Sciatic nerve (tissue), 2 donors: ENCODE results near the gene IFT57. TPM values are rescaled to one million over a fixed set of nuclear protein-coding genes. Genes with fewer than 3 reads are reported as not detected.
"Not testable (repeated sequence)": the region's sequence is repeated elsewhere in the genome, so short reads cannot be mapped to it uniquely, and the experiment has no call there.

Source experiments
- ATAC-seq: fragments of 200-7000 bp; cut with Tn5 transposase; one replicate; pipeline ENCODE4 v1.9.1; 2020; ENCODE audit warnings: mild to moderate bottlenecking, moderate library complexity
- DNase-seq: peaks from one replicate; pipeline ENCODE4 v3.0.0-alpha.2; 2020; ENCODE audit warnings: low spot score
- intact Hi-C: fragments of 100-400 bp; cut with DNase I; formaldehyde crosslinking; loops from one replicate; pipeline ENCODE4 v1.14.2; 2022
- total RNA-seq: library from RNA; stranded (reverse); fragmentation: NEBNext Ultra II Directional; extraction: Animal tissue kit (Norgen Biotek cat#: 25700); gene quantifications from one replicate; pipeline ENCODE4 v1.2.1, GENCODE V29; 2021
- donor health status: DM: no; HTN: no; CAD: no.
- donor health status: DM: no; HTN: no; CAD: no.

IFT57 gene
- total RNA-seq, 1 donor from 2014 or later = 43.4 TPM

DNA sequence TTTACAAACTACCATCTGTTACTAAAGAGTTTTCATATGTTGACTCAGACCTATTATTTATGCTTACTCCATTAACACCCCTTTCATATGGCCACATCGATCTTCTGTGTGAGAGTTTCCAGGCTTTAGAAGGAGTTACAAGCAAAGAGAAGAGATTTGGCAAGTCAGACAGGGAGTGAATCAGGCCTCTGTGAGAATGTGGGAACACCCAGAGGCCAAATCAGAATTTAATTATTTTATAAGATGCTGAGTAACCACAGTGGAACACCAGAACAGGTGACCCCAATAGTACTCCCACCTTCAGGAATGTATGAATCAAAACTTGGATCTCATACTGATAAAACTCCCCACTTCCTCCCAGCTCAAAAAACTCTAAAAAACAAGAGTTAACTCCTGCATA, 42.0 kb downstream of the IFT57 start:
- ATAC-seq = no peak
- no peak for DNase-seq
- intact Hi-C loops = no loop called here

- no peak for ATAC-seq
- intact Hi-C loops = no loop called here
- no peak for DNase-seq
Observed at GRCh38 chr3:108178676-108179075, 43.5 kb downstream of the IFT57 start.

DNA sequence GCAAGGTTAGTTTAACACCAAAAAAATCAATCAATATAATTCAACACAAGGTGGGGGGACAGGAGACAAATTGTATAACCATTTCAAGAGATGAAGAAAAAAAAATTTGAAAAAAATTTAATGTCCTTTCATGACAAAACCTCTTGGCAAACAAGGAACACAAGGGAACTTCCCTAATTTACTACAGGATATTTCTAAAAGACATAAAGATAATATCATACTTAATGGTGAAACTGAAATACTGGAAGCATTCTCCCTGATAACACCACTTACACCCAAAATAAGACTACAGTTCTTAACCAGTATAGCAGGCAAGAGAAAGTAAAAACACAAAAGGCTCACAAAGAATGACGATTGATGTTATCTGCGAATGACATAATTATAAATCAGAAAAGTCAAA, 44.7 kb downstream of the IFT57 start:
- DNase-seq = no peak
- intact Hi-C loops = no loop called here
- ATAC-seq = no peak

- intact Hi-C loops = no loop called here
- ATAC-seq = no peak
- DNase-seq = no peak
Observed at GRCh38 chr3:108175352-108175751, 46.9 kb downstream of the IFT57 start.

DNA sequence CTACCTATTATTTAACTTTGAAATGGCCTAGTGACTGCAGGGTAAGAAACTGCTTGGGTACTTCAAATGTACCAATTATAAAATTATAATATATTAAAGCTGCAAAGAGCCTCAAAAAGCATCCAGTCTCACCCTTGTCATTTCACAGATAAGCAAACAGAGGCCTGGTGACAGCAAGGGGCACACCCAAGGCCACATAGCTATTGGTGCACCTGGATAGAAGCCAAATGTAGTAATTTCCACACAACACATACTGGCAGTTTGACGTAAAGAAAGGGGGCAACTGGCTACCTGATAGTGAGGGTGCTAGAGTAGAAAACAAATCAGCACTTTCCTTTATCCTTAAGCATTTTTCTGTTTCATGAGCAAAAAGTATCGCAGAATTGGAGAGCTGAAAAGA, 51.1 kb downstream of the IFT57 start:
- ATAC-seq = no peak
- no peak for DNase-seq
- intact Hi-C loops = no loop called here

DNA sequence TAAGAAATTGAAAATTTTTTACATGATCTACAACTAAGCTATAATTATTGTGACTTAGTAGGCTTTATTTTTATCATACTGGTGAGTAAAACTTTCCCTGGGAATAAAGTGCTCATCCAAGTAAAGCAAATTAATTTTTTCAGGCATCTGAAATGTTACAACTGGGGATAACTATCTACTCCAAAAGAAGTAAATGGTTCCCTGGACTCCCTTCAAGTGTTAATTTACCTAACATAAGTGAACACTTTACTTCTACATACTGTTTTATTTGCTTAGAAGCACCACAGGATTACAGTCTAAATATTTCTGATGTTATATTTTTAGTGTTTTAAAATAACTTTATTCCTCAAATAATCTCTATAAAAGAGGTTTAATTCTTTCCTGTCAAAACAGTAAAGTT, 57.8 kb downstream of the IFT57 start:
- DNase-seq = no peak
- intact Hi-C loops = no loop called here
- no peak for ATAC-seq

- intact Hi-C loops = no loop called here
- no peak for DNase-seq
- no peak for ATAC-seq
Observed at GRCh38 chr3:108159865-108160264, 62.4 kb downstream of the IFT57 start.

GRCh38 chr3:108159105-108159504, 63.1 kb downstream of the IFT57 start:
- ATAC-seq = no peak
- intact Hi-C loops = no loop called here
- no peak for DNase-seq

DNA sequence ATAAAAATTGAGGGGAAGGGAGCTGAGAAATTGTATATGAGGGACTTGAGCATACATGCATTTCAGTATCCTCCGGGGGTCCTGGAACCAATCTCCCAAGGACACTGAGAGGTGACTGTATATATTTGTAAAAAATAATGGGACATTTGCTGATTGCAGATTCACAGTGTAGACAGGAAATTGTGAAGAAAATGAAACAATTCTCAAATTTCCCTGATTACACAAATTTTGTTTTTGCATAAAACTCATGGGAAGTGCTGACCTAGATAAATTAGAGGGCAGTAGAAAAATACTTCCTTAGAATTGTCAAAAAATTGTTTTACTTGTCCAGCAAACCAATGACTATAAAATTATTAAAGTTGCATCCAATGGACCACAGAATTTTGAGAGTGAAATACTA, 64.0 kb downstream of the IFT57 start:
- DNase-seq (no peak), ATAC-seq (no peak)
- intact Hi-C loops = no loop called here

DNA sequence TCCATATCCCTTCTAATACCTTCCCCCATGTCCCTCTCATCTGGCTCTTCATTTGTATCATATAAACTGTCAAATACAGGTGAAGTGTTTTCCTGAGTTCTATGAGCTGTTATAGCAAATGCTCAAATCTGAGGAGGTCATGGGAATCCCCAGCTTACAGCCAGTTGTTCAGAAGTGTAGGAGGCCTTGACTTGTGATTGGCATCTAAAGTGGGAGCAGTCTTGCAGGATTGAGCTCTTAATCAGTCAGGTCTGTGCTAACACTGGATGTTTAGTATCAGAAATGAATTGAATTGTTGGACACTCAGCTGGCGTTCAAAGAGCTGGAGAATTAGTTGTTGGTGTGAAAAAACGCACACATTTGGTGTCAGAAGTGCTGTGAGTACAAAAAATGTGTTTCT, 65.0 kb downstream of the IFT57 start:
- ATAC-seq (no peak), DNase-seq (no peak)
- intact Hi-C loops = no loop called here

DNA sequence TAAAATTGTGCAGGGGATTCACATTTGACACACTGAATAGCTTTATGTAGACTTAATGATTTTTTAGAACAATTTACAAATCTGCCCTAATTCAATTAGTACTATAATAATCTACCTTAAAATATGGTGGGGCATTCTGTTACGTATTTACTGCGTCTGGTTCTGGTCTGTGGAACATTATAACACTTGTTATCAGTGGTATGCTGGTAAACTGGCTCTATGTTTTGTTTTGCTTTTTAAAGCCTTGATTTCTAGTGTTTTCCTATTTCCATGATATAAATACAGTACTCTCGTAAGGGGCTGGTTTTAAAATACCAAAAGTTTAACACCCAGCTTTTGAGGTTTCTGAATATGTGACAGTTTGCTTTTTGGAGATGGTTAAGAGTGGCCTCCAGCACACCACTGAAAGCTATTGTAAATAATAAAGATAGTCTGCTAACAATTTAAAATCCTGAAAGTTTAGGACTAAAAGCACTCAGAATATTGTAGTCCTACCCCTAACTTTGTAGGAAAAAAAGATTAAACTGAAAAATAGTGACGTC, 65.8 kb downstream of the IFT57 start:
- intact Hi-C loops = no loop called here
- ATAC-seq (no peak), DNase-seq (no peak)

- DNase-seq, ATAC-seq, intact Hi-C loops: not testable (repeated sequence)
Observed at GRCh38 chr3:108155642-108156041, 66.6 kb downstream of the IFT57 start.

DNA sequence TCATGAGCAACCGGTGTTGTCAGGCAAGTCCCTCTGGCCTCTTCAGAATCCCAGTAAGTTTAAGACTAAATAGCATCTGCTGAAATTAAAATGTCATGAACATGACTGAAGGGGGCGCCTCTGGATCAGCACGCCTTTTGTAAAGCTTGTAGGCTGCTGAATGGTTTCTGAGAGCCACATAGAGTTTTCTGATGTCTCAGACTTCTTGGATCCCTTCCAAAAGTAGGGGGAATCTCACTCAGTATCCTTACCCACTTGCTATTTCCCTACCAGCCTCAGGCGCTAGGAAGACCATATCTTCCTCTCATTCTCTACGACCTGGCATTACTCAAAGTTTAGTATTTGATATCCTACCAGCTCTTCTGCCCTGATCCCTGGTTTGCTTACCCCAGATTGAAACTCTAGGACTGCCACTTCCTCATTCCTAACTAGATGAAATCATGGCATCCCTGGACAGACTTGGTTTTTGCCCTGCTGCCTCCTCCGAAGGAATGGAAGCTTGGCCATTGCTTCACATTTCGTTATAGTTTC, 68.7 kb downstream of the IFT57 start:
- ATAC-seq (no peak), DNase-seq (no peak)
- intact Hi-C loops = no loop called here

GRCh38 chr3:108152274-108152673, 70.0 kb downstream of the IFT57 start:
- ATAC-seq = no peak
- no peak for DNase-seq
- intact Hi-C loops = no loop called here

DNA sequence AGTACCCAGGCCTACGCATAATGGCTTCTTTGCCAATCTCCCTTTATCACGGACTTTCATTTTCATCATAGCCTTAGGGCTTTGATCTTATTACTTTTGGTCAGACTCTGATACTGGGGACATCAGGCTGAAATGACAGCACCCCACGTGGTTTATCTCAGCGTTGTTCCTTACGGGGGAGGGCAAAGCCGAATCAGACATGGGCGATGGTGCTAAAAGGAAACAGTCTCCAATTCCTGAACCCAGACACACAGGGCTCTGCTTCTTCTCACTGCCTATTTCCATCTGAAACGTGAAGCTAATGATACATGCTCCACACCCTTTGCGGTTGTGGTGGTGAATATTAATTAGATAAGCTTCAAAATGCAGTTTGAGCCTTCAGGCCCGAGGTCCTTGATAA, 72.0 kb downstream of the IFT57 start:
- ATAC-seq = no peak
- no peak for DNase-seq
- intact Hi-C loops = no loop called here

DNA sequence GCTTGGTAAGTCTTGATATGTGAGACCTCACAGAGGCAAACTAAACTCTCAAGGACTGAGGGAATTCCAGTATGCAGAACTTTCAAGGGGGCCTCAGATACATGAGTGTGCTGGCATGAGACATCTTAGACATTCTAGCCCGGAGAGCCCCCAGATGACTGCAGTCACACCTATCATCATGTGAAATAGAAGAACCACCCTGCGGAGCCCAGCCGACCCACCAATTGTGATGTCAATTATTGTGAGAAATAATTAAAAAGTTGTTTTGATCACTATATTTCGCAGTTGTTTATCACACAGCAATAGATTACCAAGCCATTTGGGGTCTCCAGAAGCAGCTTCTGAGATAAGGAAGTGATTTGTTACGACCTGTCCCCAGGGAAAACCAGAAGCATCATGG, 76.1 kb downstream of the IFT57 start:
- DNase-seq = no peak
- ATAC-seq = no peak
- intact Hi-C loops = no loop called here

DNA sequence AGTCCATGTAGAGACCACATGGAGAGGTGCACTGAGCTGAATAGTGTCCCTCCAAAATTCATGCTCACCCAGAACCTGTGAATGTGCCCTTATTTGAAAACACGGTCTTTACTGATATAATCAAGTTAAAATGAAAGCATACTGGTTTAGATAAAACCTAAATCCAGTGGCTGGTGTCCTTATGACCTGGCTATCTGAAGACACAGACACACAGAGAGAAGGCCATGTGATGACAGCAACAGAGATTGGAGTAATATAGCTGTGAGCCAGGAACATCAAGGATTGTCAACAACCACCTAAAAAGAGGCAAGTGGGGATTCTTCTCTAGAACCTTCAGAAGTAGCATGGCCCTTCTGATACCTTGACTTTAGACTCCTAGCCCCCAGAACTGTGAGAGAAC, 76.6 kb downstream of the IFT57 start:
- intact Hi-C loops = no loop called here
- ATAC-seq (no peak), DNase-seq (no peak)

GRCh38 chr3:108137460-108137814, 84.8 kb downstream of the IFT57 start:
- DNase-seq (no peak), ATAC-seq (no peak)
- intact Hi-C loops = no loop called here

DNA sequence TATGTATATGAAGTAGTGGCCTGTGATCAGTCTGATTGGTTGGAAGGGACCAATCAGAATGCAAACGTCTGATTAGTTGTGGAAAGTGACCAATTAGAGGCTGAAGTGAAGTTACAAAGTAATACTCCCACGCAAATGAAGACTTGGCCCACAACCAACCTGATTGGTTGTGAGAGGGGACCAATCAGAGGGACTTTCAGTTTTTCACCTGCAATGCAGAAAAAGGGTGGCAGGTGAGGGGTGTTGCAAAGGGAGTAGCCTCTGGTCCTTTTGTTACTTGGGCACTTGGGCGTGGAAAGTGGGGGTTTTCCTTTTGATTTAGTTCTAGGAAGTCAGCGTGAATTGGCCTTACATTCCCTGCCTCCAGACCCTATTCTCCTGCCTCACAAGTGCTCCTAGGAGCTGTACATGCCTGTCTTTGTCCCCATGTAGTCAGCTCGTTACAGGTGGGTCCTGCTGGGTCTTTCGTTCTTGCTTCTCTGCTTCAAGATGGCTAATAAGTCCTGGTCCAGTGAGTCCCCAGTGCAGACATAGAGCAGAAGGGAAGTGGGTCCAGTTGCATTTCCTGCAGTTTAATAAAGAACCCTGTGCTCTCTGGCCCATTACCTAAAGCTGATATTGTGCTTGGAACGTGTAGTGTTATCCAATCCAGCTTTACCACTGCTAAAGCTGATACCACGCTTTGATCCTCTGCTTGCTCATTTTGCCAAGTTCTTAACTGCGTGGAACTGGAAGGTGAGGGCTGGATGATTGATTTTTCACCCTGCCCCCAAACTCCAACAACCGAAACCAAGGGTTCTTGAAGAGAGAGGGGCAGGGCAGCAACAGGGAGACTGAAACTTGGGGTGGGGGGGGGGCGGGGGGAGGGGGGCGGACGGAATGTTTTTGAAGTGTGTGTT, 85.4 kb downstream of the IFT57 start:
- DNase-seq (no peak), ATAC-seq (no peak)
- intact Hi-C loops = no loop called here

- no peak for DNase-seq
- ATAC-seq = no peak
- intact Hi-C loops = no loop called here
Observed at GRCh38 chr3:108134555-108134880, 87.7 kb downstream of the IFT57 start.
